Neural cell (in vitro differentiated cells): ENCODE measurements around the gene GPC5. TPM values are rescaled to one million over a fixed set of nuclear protein-coding genes. Genes with fewer than 3 reads are reported as not detected.

ENCODE experiments used
- H2AFZ ChIP-seq: fragments of 200-600, 300-800 bp; sonication (generic), shearing (Covaris generic); 2 replicates; pipeline ENCODE4 v1.6.0; 2014; ENCODE audit warnings: low read depth, mild to moderate bottlenecking, antibody characterized with exemption, low read length, moderate library complexity
- H3F3A ChIP-seq: fragments of 200-600 bp; shearing (Covaris generic); 2 replicates; pipeline ENCODE4 v1.6.1; 2016; ENCODE audit warnings: mild to moderate bottlenecking, moderate library complexity, mixed read lengths, antibody characterized with exemption, low read length; ENCODE audit not compliant: insufficient read depth, poor library complexity, severe bottlenecking
- H3K27ac ChIP-seq: fragments of 200-600, 300-800 bp; sonication (generic), shearing (Covaris generic); 2 replicates; pipeline ENCODE4 v1.5.1; 2014; ENCODE audit warnings: mild to moderate bottlenecking, low read length, moderate library complexity
- H3K27me3 ChIP-seq: fragments of 300-800, 200-600 bp; sonication (generic), shearing (Covaris generic); 2 replicates; pipeline ENCODE4 v1.6.0; 2014; ENCODE audit warnings: mild to moderate bottlenecking, low read depth, low read length, moderate library complexity; ENCODE audit not compliant: insufficient read depth
- H3K36me3 ChIP-seq: fragments of 300-800, 200-600 bp; sonication (generic), shearing (Covaris generic); 2 replicates; pipeline ENCODE4 v1.5.1; 2014; ENCODE audit warnings: mild to moderate bottlenecking, antibody characterized with exemption, low read length, moderate library complexity; ENCODE audit not compliant: insufficient read depth
- H3K4me2 ChIP-seq: fragments of 300-800, 200-600 bp; sonication (generic), shearing (Covaris generic); 2 replicates; pipeline ENCODE4 v1.6.0; 2014; ENCODE audit warnings: mild to moderate bottlenecking, low read length
- H3K4me3 ChIP-seq: fragments of 300-800, 200-600 bp; sonication (generic), shearing (Covaris generic); 2 replicates; pipeline ENCODE4 v1.5.1; 2014; ENCODE audit warnings: mild to moderate bottlenecking, low read length, moderate library complexity
- H3K79me2 ChIP-seq: fragments of 200-600 bp; shearing (Covaris generic); replicated peaks from 2 replicates; pipeline ENCODE4 v1.6.0; 2014; ENCODE audit warnings: mild to moderate bottlenecking, low read length, moderate library complexity; ENCODE audit not compliant: insufficient read depth
- H3K9ac ChIP-seq: fragments of 300-800, 200-600 bp; sonication (generic), shearing (Covaris generic); 2 replicates; pipeline ENCODE4 v1.6.1; 2016; ENCODE audit warnings: mild to moderate bottlenecking, low read length, mixed read lengths
- H3K9me2 ChIP-seq: fragments of 200-600 bp; shearing (Covaris generic); 2 replicates; pipeline ENCODE4 v1.6.1; 2016; ENCODE audit warnings: mild to moderate bottlenecking, low read length, mixed read lengths; ENCODE audit not compliant: insufficient read depth
- H3K9me3 ChIP-seq: fragments of 200-600, 300-800 bp; sonication (generic), shearing (Covaris generic); 2 replicates; pipeline ENCODE4 v1.6.1; 2016; ENCODE audit warnings: mild to moderate bottlenecking, mixed run types, low read length, moderate library complexity, mixed read lengths
- H4K20me1 ChIP-seq: fragments of 200-600 bp; shearing (Covaris generic); 2 replicates; pipeline ENCODE4 v1.6.1; 2016; ENCODE audit warnings: mild to moderate bottlenecking, mixed run types; ENCODE audit not compliant: insufficient read depth
- CTCF ChIP-seq: fragments of 450-650 bp; IDR thresholded peaks from 2 replicates; pipeline ENCODE4 v1.5.1; 2014; ENCODE audit warnings: antibody characterized with exemption, mild to moderate bottlenecking, moderate library complexity; ENCODE audit not compliant: poor library complexity, severe bottlenecking
- EP300 ChIP-seq: fragments of 450-650 bp; conservative IDR thresholded peaks from 2 replicates; pipeline ENCODE4 v1.6.1; 2014; ENCODE audit warnings: antibody characterized with exemption, mild to moderate bottlenecking, moderate library complexity; ENCODE audit not compliant: poor library complexity, severe bottlenecking
- EZH2 ChIP-seq: fragments of 200-600, 300-800 bp; shearing (Covaris generic), sonication (generic); IDR thresholded peaks from 2 replicates; pipeline ENCODE4 v1.6.1; 2014; ENCODE audit warnings: antibody characterized with exemption, low read length, borderline replicate concordance, mild to moderate bottlenecking; ENCODE audit not compliant: insufficient read depth, poor library complexity, severe bottlenecking
- MXI1 ChIP-seq: fragments of 450-650 bp; conservative IDR thresholded peaks from 2 replicates; pipeline ENCODE4 v1.6.1; 2014; ENCODE audit warnings: antibody characterized with exemption, mild to moderate bottlenecking; ENCODE audit not compliant: poor library complexity, severe bottlenecking
- POLR2AphosphoS5 ChIP-seq: IDR thresholded peaks from 2 replicates; pipeline ENCODE4 v1.6.1; 2012
- RAD21 ChIP-seq: fragments of 450-650 bp; conservative IDR thresholded peaks from 2 replicates; pipeline ENCODE4 v1.6.1; 2014; ENCODE audit warnings: antibody characterized with exemption, mild to moderate bottlenecking, moderate library complexity
- REST ChIP-seq: IDR thresholded peaks from 2 replicates; pipeline ENCODE4 v1.6.1; 2012; ENCODE audit warnings: borderline replicate concordance
- SMC3 ChIP-seq: fragments of 450-650 bp; conservative IDR thresholded peaks from 2 replicates; pipeline ENCODE4 v1.6.1; 2014; ENCODE audit warnings: antibody characterized with exemption, mild to moderate bottlenecking, moderate library complexity; ENCODE audit not compliant: poor library complexity
- TAF1 ChIP-seq: IDR thresholded peaks from 2 replicates; pipeline ENCODE4 v1.6.1; 2012; ENCODE audit warnings: low read depth
- polyA plus RNA-seq: library from polyadenylated mRNA; depleted of rRNA; stranded (reverse); fragments of >200 nt; gene quantifications from 2 replicates; pipeline ENCODE4 v1.2.3, GENCODE V29; 2014

Gene GPC5
- polyA plus RNA-seq, 1 donor from 2014 or later = 5.0 TPM

DNA sequence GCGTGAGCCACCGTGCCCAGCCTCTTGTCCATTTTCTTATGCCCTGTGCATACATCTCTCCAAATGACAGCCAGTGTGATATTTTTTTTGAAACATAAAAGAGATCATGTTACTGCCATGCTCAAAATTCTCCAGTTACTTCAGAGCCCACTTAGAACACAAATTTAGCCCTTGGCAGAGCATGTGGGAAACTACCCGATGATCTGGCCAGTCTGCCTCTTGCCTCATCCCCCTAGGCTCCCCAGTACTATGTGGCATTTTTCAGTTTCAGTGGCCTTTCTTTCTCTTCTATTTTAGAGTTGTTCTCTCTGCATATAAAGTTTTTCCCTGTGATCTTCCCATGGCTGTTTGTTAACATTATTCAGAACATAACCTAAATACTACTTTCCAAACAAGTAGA lies 323.0 kb downstream of the GPC5 start:
- H3F3A ChIP-seq = no peaks in the 10 kb centered on the region

DNA sequence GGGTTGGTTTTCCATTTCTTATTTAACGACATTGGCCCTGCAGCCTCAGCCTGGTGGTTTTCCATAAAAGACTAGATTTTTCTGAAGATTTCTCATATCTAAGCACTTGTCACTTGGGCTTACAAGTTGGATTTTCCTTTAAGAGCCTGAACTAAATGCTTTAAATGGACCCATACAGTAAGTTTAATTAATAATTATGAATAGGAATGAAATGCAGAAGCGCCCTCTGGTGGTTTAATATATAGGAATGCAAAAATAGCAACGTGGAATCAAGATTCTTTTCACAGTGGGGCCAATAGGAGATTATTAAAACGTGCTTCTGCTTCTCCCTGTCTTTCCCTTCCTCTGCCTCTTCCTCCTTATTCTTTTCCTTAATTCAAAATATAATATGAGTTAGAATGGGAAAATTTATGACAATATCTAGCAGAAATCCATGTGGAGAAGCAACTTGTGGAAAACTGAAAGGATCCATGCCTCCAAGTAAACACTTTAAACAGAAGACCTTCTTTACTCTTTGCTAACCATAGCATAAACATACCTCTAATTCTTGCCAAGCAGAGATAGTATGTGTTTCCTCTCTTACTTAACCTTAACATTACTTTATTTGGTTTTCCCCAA lies 324.0 kb downstream of the GPC5 start:
- Histone ChIP-seq H3K4me2 (no peak overlapping the region), H3K9me3 (no peaks in the 10 kb centered on the region), H2AFZ (no peak overlapping the region), H3F3A (no peaks in the 10 kb centered on the region), H3K79me2 (no peaks in the 10 kb centered on the region), H3K36me3 (no peaks in the 10 kb centered on the region), H3K27ac (no peak overlapping the region), H3K9me2 (no peaks in the 10 kb centered on the region), H3K9ac (no peak overlapping the region), H3K4me3 (no peak overlapping the region), H3K27me3 (no peaks in the 10 kb centered on the region), H4K20me1 (no peaks in the 10 kb centered on the region)
- TF ChIP-seq MXI1 (no peak), CTCF (peak; percentile 71), POLR2AphosphoS5 (no peak), RAD21 (peak; percentile 72), EP300 (no peak), EZH2 (no peak)

More for the DNA sequence above, 323.0 kb downstream of the GPC5 start:
- H3K79me2 ChIP-seq = no peaks in the 10 kb centered on the region
- no peaks in the 10 kb centered on the region for H3K9me2 ChIP-seq
- no peak overlapping the region for H3K27ac ChIP-seq
- no peak overlapping the region for H2AFZ ChIP-seq
- no peaks in the 10 kb centered on the region for H4K20me1 ChIP-seq
- TF ChIP-seq SMC3 = no peak
- no peak for TF ChIP-seq EP300
- TF ChIP-seq TAF1 = no peak
- no peak for TF ChIP-seq REST
- no peak for TF ChIP-seq MXI1
- TF ChIP-seq EZH2 = no peak
- no peak for TF ChIP-seq RAD21
- no peak for TF ChIP-seq CTCF
- TF ChIP-seq POLR2AphosphoS5 = no peak
- no peaks in the 10 kb centered on the region for H3K9me3 ChIP-seq
- H3K9ac ChIP-seq = no peak overlapping the region
- no peaks in the 10 kb centered on the region for H3K36me3 ChIP-seq
- no peak overlapping the region for H3K4me3 ChIP-seq
- no peak overlapping the region for H3K4me2 ChIP-seq
- no peaks in the 10 kb centered on the region for H3K27me3 ChIP-seq
